Femur (tissue), 1 donor: ENCODE data around the gene GINS3.

ENCODE experiments used
- DNase-seq: peaks from one replicate; pipeline ENCODE4 v3.0.0-alpha.2; 2017

Gene GINS3

DNA sequence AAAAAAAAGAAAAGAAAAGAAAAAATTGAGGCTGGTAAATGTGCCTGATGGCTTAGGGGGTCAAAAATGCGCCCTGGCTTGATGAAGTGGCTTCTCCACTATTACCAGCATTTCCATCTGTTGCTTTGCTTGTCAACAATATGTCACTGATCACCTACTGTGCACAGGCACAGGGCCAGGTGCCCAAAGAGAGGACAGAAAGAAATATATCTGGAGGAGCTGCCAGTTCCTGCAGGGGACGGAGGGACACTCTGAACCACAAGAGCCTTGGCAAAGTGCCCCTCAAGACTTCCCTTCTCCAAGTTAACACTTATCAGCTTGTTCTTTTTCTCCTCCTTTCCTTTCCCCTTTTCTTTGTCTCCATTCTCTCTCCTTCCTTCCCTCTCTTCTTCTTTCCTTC, 34.7 kb downstream of the GINS3 start:
- no peak for DNase-seq

DNA sequence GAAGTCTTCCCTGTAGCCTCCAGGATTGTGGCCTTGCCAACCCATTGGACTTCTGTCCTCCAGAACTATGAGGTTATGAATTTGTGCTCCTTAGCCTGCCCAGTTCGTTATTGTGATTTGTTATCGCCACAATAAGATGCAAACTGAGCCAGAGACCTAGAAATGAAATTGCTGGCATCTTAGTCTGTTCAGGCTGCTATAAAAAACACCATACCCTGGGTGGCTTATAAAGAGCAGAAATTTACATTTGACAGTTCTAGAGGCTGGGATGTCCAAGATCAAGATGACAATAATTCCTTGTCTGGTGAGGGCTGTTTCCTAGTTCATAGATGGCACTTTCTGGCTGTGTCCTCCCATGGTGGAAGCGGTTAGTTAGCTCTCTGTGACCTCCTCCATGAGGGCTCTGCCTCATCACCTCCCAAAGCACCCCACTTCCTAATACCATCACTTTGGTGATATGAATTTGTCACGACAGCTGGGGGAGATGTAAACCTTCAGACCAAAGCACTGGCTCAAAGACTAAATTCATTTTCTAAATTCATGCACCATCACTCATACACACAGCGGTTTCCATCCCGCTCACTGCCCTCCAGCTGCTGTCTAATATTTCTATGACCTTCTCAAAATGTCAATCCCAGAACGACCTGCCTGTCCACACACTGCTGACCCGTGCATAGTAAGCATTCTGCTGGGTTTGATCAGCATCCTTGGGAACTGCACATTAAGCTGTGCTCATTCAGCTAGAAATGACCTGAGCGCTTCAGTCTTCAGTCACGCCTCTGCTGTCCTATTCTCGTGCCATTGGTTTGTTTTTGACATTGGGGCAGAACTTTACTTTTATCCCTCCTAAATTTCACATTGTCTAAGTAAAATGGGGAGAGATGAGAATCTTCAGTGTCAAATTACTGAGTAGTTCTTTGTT, 36.6 kb downstream of the GINS3 start:
- DNase-seq: no peak

- DNase-seq: no peak
Measured at GRCh38 chr16:58430718-58431117, 38.4 kb downstream of the GINS3 start.

DNA sequence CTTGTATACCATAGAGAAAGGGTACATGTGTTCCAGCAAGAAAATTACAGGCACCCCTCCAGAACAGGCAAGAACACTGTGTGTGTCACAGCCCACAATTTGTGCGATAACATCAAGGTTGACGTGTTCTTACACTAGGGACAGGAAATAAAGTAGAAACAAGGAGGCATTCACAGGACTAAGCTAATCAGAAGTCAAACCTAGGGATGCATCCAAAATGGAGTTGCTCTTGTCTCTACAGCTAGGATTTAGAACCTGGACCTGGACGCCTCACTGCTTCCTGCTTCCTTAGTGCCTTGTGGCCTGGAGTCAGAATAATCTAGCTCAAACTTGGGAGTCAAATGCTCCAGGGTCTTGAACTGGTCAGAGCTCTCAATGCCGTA, 41.3 kb downstream of the GINS3 start:
- no peak for DNase-seq

DNA sequence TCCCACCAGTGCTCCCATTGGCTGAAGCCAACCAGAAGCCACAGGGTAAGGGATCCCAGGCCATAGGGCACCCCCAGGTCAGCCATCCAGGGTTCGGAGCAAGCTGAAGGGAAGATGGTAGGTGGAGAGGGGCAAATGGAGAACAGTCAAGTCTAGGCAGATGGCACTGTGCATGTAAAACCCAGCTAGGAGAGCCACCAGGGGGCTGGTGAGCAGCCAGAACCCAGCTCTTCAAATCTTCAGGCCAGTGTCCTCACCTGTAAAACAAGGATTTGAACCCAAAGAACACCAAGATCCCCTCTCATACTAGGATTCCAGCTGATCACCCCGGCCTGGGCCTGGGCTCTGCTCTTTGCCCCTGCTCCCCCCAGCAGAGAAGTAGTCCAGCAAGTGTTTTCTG, 43.5 kb downstream of the GINS3 start:
- no peak for DNase-seq

GRCh38 chr16:58440131-58440530, 47.9 kb downstream of the GINS3 start:
- DNase-seq: no peak

DNA sequence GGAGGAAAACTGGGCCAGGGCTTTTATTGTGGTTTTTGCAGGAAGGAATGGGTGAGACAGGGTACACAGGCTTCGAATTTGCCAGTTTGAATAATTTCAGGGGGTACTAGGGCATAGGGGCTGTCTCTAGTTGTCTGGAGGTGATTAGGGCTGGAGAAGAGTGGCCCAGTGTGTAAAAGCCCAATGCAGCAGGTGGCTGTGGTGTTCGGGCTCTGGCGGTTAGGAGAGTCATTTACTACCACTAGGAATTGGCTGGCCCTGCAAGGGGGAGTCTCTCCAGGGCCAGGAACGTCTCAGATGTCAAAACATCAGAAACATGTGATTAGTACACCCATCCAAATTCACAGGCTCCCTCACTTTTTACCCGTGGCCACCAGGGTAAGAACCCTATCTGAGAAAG, 50.3 kb downstream of the GINS3 start:
- no peak for DNase-seq

GRCh38 chr16:58443783-58444182, 51.5 kb downstream of the GINS3 start:
- DNase-seq: no peak

DNA sequence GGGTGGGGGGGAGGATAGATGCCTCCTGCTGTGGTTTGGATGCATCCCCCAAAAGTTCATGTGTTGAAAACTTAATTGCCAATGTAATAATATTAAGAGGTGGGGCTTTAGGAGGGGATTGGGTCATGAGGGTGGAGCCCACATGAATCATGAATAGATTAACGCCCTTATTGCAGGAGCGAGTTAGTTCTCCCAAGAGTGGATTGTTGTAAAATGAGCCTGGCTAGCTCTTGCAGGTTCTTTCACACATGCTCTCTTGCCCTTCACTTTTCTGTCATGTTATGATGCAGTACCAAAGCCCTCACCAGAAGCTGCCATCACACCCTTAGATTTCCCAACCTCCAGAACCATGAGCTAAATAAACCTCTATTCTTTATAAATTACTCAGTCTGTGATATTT, 52.0 kb downstream of the GINS3 start:
- DNase-seq: no peak

DNA sequence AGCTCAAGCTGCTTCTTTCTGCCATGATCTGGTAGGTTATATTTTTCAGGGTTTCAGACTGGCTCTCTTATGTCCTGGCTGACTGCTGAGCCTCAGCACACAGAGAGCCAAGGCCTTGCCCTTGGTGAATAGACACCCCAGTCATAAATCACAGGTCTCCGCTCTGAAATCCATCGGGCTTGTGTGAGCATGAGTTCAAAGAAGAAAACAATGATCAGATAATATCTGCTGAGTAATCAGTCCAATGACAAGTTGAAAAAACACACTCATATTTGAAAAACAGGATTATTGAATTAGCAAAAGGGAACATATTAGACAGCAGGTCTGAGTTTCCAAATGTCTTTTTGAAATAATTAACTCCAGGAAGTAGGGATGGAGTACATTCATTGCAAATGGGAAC, 56.6 kb downstream of the GINS3 start:
- DNase-seq: no peak

GRCh38 chr16:58449306-58449705, 57.0 kb downstream of the GINS3 start:
- no peak for DNase-seq

DNA sequence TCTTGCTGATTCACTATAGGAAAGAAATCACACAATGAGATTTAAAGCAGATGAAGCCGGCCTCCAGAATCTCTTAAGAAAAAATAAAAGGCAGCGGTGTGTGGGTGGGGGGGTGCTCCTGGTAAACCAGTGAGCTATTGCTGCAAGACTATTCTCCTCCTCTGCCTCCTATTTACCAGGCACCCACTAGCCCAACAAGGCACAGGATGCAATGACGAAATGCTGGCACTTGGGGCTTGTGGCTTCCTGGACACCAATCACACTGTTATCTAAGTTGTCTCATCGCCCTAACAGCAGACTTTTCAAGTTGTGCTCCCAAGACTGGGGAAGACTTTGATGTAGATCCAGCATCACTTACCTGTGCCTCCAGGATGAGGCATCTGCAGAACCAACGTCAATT, 57.5 kb downstream of the GINS3 start:
- no peak for DNase-seq

DNA sequence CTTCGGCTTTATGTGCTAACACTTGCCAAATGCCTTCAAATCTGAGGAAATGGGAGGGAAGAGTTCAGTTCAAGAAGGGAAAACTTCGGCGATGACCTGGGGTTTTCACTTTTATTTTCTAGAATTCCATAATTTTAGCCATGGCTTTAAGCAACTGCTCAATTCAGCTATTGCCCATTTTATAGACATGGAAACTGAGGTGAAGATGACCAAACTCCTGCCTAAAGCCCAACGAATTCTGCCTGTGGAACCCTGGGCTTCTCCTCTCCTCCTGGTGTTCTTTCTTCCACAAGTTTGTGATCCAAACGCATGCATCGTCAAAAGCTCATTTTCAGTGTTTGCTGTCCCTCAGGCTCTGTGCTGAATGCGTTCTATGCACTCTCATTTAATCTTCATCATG, 58.3 kb downstream of the GINS3 start:
- DNase-seq: no peak

GRCh38 chr16:58451265-58451689, 59.0 kb downstream of the GINS3 start:
- DNase-seq: no peak

DNA sequence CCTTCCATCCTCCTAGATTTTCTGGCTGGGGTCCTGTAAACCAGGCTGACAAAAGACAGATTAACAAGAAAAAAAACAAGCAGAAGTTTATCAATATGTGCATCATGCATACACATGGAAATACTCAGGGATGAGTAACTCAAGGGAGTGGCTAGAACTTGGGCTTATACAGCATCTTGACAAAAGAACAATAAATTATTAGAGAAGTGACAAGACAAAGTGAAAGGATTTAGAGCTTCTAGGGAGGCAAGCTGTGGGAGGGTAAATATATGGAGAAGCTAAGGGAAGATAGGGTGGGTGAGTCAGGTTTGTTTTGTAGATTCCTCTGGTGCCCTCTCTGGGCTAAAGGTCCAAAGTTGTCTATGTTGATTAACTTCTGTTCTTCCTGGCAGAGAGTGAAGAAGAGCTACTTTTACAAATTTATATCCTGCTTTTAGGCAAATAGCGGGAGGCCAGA, 59.7 kb downstream of the GINS3 start:
- no peak for DNase-seq

DNA sequence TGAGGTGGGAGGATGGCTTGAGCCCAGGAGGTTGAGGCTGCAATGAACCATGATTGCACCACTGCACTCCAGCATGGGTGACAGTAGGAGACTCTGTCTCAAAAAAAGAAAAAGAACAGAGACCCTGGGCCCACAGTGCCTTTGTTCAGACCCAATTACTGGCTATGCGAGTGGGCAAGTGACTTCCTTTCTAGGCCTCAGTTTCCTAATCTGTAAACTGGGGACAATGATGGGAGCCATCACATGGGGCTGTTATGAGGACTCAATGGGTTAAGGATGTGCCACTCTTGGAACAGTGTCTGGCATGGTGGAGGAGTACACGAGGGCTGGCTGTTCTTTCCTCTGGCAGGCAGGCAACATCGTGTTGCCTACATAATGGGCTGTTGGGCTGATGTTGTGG, 60.4 kb downstream of the GINS3 start:
- DNase-seq: no peak

DNA sequence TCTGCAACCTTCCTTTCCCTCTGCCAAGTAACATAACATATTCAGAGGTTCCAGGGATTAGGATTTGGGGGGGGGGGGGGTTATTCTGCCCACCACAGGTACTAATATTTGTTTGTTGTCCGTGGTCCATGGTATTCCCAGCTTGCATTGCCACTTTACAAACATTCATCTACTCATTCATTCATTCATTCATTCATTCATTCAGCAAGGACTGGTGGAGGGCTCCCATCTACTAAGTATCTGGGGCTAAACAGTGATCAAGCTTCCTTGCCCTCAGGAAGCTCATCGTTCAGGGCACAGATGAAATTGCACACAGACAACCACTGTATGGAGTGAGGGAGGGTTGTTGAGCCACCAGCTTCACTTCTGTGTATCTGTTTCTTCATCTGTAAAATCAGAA, 61.9 kb downstream of the GINS3 start:
- DNase-seq: no peak

DNA sequence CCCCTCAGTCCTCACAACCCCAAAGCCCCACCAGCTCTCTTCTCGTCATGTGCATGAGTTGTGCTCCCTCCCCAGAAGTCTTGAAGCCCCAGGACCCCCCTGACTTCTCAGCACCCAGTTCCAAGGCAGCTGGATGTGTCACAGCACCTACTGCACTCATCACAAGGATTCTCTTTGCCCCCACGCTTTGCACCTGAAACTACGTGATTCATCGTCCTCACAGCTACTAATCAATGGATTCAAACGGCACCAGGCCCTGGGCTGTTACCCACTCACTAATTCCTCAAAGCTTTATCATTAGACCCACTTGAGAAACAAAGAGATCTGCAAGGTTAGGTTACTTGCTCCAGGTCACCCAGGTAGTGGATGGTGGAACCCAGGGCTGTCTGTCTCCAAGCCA, 62.6 kb downstream of the GINS3 start:
- no peak for DNase-seq
